K562 (cell line): ENCODE data around the gene ITGAL. TPM values are rescaled to one million over a fixed set of nuclear protein-coding genes. Genes with fewer than 3 reads are reported as not detected.

Experiments used
- ATF4 ChIP-seq: fragments of 450-650 bp; formaldehyde crosslinking; IDR thresholded peaks from 2 replicates; pipeline ENCODE4 v1.4.0; 2022; ENCODE audit warnings: mild to moderate bottlenecking, moderate library complexity
- ATF6 ChIP-seq: sonication (generic); formaldehyde crosslinking; IDR thresholded peaks from 2 replicates; pipeline ENCODE4 v1.4.0; 2020; ENCODE audit warnings: mild to moderate bottlenecking, missing genetic modification reagents
- CLOCK ChIP-seq: fragments of 250-450 bp; sonication (Bioruptor Pico); IDR thresholded peaks from 2 replicates; pipeline ENCODE4 v1.4.0; 2020; ENCODE audit warnings: mild to moderate bottlenecking, moderate library complexity, borderline replicate concordance
- CUX1 ChIP-seq: fragments of 200-800 bp; sonication (Bioruptor generic); IDR thresholded peaks from 2 replicates; pipeline ENCODE4 v1.6.1; 2016; ENCODE audit warnings: missing genetic modification characterization, missing compliant biosample characterization
- MEF2D ChIP-seq: conservative IDR thresholded peaks from 2 replicates; pipeline ENCODE4 v1.6.1; 2016; ENCODE audit warnings: low read depth, missing genetic modification characterization, missing compliant biosample characterization
- NFE2L1 ChIP-seq: fragments of 450-650 bp; IDR thresholded peaks from 2 replicates; pipeline ENCODE4 v1.6.1; 2016; ENCODE audit warnings: missing genetic modification characterization, low read depth, mild to moderate bottlenecking, missing compliant biosample characterization, moderate library complexity, borderline replicate concordance
- PHTF2 ChIP-seq: fragments of 250-450 bp; sonication (Bioruptor Pico); IDR thresholded peaks from 2 replicates; pipeline ENCODE4 v1.5.0; 2021; ENCODE audit warnings: mild to moderate bottlenecking
- SMARCC2 ChIP-seq: fragments of 450-650 bp; IDR thresholded peaks from 2 replicates; pipeline ENCODE4 v1.6.1; 2017; ENCODE audit warnings: antibody characterized with exemption, moderate library complexity, mild to moderate bottlenecking, low read depth
- SP1 ChIP-seq: sonication (generic); formaldehyde crosslinking; IDR thresholded peaks from 2 replicates; pipeline ENCODE4 v1.8.1; 2022; ENCODE audit warnings: mild to moderate bottlenecking, missing genetic modification reagents
- TGIF2 ChIP-seq: sonication (generic); formaldehyde crosslinking; IDR thresholded peaks from 2 replicates; pipeline ENCODE4 v1.8.1; 2022; ENCODE audit warnings: mild to moderate bottlenecking, missing genetic modification reagents, moderate library complexity
- THAP7 ChIP-seq: fragments of 250-450 bp; sonication (Bioruptor Pico); IDR thresholded peaks from 2 replicates; pipeline ENCODE4 v1.5.0; 2021
- ZNF174 ChIP-seq: fragments of 250-450 bp; sonication (Bioruptor Pico); IDR thresholded peaks from 2 replicates; pipeline ENCODE4 v1.4.0; 2020; ENCODE audit warnings: mild to moderate bottlenecking
- ZNF3 ChIP-seq: fragments of 250-450 bp; sonication (Bioruptor Pico); IDR thresholded peaks from 2 replicates; pipeline ENCODE4 v1.5.0; 2021; ENCODE audit warnings: mild to moderate bottlenecking, moderate library complexity
- ZNF445 ChIP-seq: fragments of 250-450 bp; sonication (Bioruptor Pico); IDR thresholded peaks from 2 replicates; pipeline ENCODE4 v1.4.0; 2020; ENCODE audit warnings: low read depth, mild to moderate bottlenecking, moderate library complexity
- ZNF764 ChIP-seq: fragments of 250-450 bp; sonication (Bioruptor Pico); IDR thresholded peaks from 2 replicates; pipeline ENCODE4 v1.4.0; 2020; ENCODE audit warnings: low read depth, mild to moderate bottlenecking, moderate library complexity
- polyA plus RNA-seq, 8 experiments: library from polyadenylated mRNA; depleted of rRNA in 4 of 8; stranded (reverse) in 5 of 8; unstranded in 3 of 8; fragments of >200 nt; fragmentation: Nextera tagmentation in 2 of 8; fragmentation: Illumina TruSeq in 1 of 8; extraction: Ambion mirVana in 2 of 8; extraction: Trizol in 1 of 8; gene quantifications; 2 replicates each; pipeline versions ENCODE4 v1.2.1 to v1.2.3, GENCODE V29; 2011 to 2014; ENCODE audit warnings: inconsistent platforms in 1 of 8, missing spikeins in 1 of 8
- total RNA-seq, 7 experiments: library from RNA; depleted of rRNA in 6 of 7; stranded (reverse); fragments of >200 nt in 6 of 7; fragmentation: Illumina TruSeq in 2 of 7; extraction: Trizol in 2 of 7; gene quantifications; 2 replicates each; pipeline versions ENCODE4 v1.2.1 to v1.2.3, GENCODE V29; 2011 to 2021; ENCODE audit warnings: low replicate concordance in 1 of 7

ITGAL gene
- total and polyA plus RNA-seq, 9 of the 15 experiments (the other 6 are each of a cell fraction or from before 2014, with no cell fraction given) = 0.01 to 0.53 TPM; not detected in 7

- peak; percentile 92 for TF ChIP-seq ATF4 (CRISPR knock-in tag)
- no peak for TF ChIP-seq ZNF174 (CRISPR knock-in tag)
- no peak for TF ChIP-seq ZNF3
- no peak for TF ChIP-seq NFE2L1 (tag)
- TF ChIP-seq PHTF2 = no peak
- TF ChIP-seq ATF6 = no peak; the same call in 1 of the 2 replicates
- TF ChIP-seq ZNF445 = no peak
- no peak for TF ChIP-seq CLOCK (CRISPR knock-in tag)
- TF ChIP-seq THAP7 = no peak
- TF ChIP-seq SMARCC2 = no peak
- peak; percentile 66 for TF ChIP-seq ZNF764 (CRISPR knock-in tag)
- no peak; the same call in 1 of the 2 replicates for TF ChIP-seq MEF2D (tag)
- TF ChIP-seq SP1 (CRISPR knock-in tag) = peak; percentile 67; the same call in 1 of the 2 replicates
- TF ChIP-seq TGIF2 = peak; percentile 77
- no peak for TF ChIP-seq CUX1 (CRISPR knock-in tag)
These were observed 26.9 kb upstream of the ITGAL start, which contains the start of gene SEPHS2 (continued) for GRCh38 chr16:30445408-30446202.
